Endothelial cell of umbilical vein (primary cell): ENCODE results near the gene GM2A. TPM values are rescaled to one million over a fixed set of nuclear protein-coding genes. Genes with fewer than 3 reads are reported as not detected.

Source experiments
- BruUV-seq: library from RNA; stranded (reverse); fragments of 400-500 nt; replicated peaks from 2 replicates; lab custom pipeline; 2021; lab: Mats Ljungman, UMichigan
- CTCF ChIA-PET: fragments of 300-600, 350-600 bp; sonication (Branson Sonifier 250); formaldehyde crosslinking; loops from one replicate; lab custom pipeline; 2021; ENCODE audit warnings: antibody characterized with exemption, inconsistent platforms; lab: Charles Lee
- POLR2A ChIA-PET: fragments of 300-600, 350-600 bp; sonication (Branson Sonifier 250); formaldehyde crosslinking; loops from one replicate; lab custom pipeline; 2021; ENCODE audit warnings: antibody characterized with exemption, inconsistent platforms; lab: Charles Lee
- DNase-seq: peaks from one replicate; pipeline ENCODE4 v3.0.0-alpha.2; 2011; ENCODE audit warnings: low read depth, low spot score
- FAIRE-seq: peaks from 2 replicates; lab custom pipeline; 2011; peaks lifted over from hg19 to GRCh38; lab: Jason Lieb, UNC
- H2AFZ ChIP-seq: 2 replicates; pipeline ENCODE4 v1.6.0; 2012; ENCODE audit warnings: low read depth, low read length, control low read depth, inconsistent platforms
- H3K27ac ChIP-seq: 2 replicates; pipeline ENCODE4 v1.5.1; 2011; ENCODE audit warnings: low read depth, mild to moderate bottlenecking, control low read depth, low read length, moderate library complexity; ENCODE audit not compliant: insufficient read depth
- H3K27me3 ChIP-seq, 2 experiments: 2 replicates each; pipeline versions ENCODE4 v1.6.0 to v1.6.1; 2011; ENCODE audit warnings: low read length in 2 of 2, mixed read lengths in 1 of 2; ENCODE audit not compliant: control insufficient read depth in 2 of 2, insufficient read depth in 2 of 2
- H3K36me3 ChIP-seq, 2 experiments: 2 replicates in 1 of 2; 3 replicates in 1 of 2; pipeline ENCODE4 v1.5.1; 2011; ENCODE audit warnings: low read length in 2 of 2, mild to moderate bottlenecking in 1 of 2, moderate library complexity in 1 of 2; ENCODE audit not compliant: control insufficient read depth in 2 of 2, insufficient read depth in 2 of 2; ENCODE audit errors: extremely low read depth in 1 of 2
- H3K4me1 ChIP-seq: 3 replicates; pipeline ENCODE4 v1.5.1; 2011; ENCODE audit warnings: mild to moderate bottlenecking, low read length; ENCODE audit not compliant: control insufficient read depth, insufficient read depth; ENCODE audit errors: extremely low read depth
- H3K4me2 ChIP-seq: 2 replicates; pipeline ENCODE4 v1.6.1; 2011; ENCODE audit warnings: low read length, control low read depth, mixed read lengths; ENCODE audit not compliant: insufficient read depth
- H3K4me3 ChIP-seq, 3 experiments: fragments of 200-600 bp in 1 of 3; sonication (generic), shearing (Covaris generic) in 1 of 3; replicated peaks in 1 of 3; 2 replicates each; pipeline ENCODE4 v1.5.1; 2011 to 2016; ENCODE audit warnings: control low read depth in 3 of 3, low read length in 3 of 3, mild to moderate bottlenecking in 2 of 3, inconsistent platforms in 1 of 3, low read depth in 1 of 3, moderate library complexity in 1 of 3; ENCODE audit not compliant: insufficient read depth in 1 of 3
- H3K79me2 ChIP-seq: 2 replicates; pipeline ENCODE4 v1.6.0; 2012; ENCODE audit warnings: low read length, inconsistent platforms; ENCODE audit not compliant: control insufficient read depth, insufficient read depth
- H3K9ac ChIP-seq: replicated peaks from 2 replicates; pipeline ENCODE3; 2011; ENCODE audit warnings: low read length, control low read depth; ENCODE audit not compliant: insufficient read depth; ENCODE audit errors: extremely low read depth
- H3K9me1 ChIP-seq: replicated peaks from 3 replicates; pipeline ENCODE4 v1.6.0; 2011; ENCODE audit warnings: mild to moderate bottlenecking, low read length; ENCODE audit not compliant: control insufficient read depth, insufficient read depth; ENCODE audit errors: extremely low read depth
- H3K9me3 ChIP-seq: replicated peaks from 2 replicates; pipeline ENCODE4 v1.5.1; 2012; ENCODE audit warnings: low read length, inconsistent platforms; ENCODE audit not compliant: control insufficient read depth, insufficient read depth
- H4K20me1 ChIP-seq: replicated peaks from 2 replicates; pipeline ENCODE3; 2011; ENCODE audit warnings: mild to moderate bottlenecking, low read length; ENCODE audit not compliant: control insufficient read depth, insufficient read depth; ENCODE audit errors: extremely low read depth
- EZH2 ChIP-seq: IDR thresholded peaks from 2 replicates; pipeline ENCODE4 v1.6.1; 2012; ENCODE audit warnings: borderline replicate concordance, low read depth, mild to moderate bottlenecking, moderate library complexity, low read length, inconsistent platforms; ENCODE audit not compliant: severe bottlenecking
- FOS ChIP-seq: IDR thresholded peaks from 2 replicates; pipeline ENCODE4 v1.6.1; 2011; ENCODE audit warnings: mild to moderate bottlenecking, low read length, moderate library complexity, borderline replicate concordance; ENCODE audit not compliant: insufficient read depth
- GATA2 ChIP-seq: IDR thresholded peaks from 2 replicates; pipeline ENCODE4 v1.7.0; 2011; ENCODE audit warnings: low read depth, mild to moderate bottlenecking, moderate library complexity, mixed read lengths, low read length; ENCODE audit not compliant: insufficient read length, insufficient read depth
- JUN ChIP-seq: IDR thresholded peaks from 2 replicates; pipeline ENCODE4 v1.6.1; 2011; ENCODE audit warnings: borderline replicate concordance, low read depth; ENCODE audit not compliant: insufficient read length, insufficient read depth
- MAX ChIP-seq: IDR thresholded peaks from 2 replicates; pipeline ENCODE4 v1.6.1; 2011; ENCODE audit not compliant: insufficient read depth, insufficient read length
- MYC ChIP-seq: IDR thresholded peaks from one replicate; pipeline ENCODE4 v1.6.1; 2011; ENCODE audit warnings: mild to moderate bottlenecking, low read depth, low read length
- POLR2AphosphoS5 ChIP-seq: IDR thresholded peaks from 2 replicates; pipeline ENCODE4 v1.6.1; 2012; ENCODE audit warnings: low read depth, mild to moderate bottlenecking, control low read depth, low read length, moderate library complexity; ENCODE audit not compliant: insufficient read depth
- dilution Hi-C: fragments of 300-500 bp; cut with MboI; formaldehyde crosslinking; loops from one replicate; pipeline ENCODE4 v1.15.0; 2019; ENCODE audit warnings: low sequenced_read_pairs; ENCODE audit not compliant: extremely low pct_ligation_motif_present
- intact Hi-C: fragments of 100-400 bp; cut with micrococcal nuclease; formaldehyde crosslinking; loops from one replicate; pipeline ENCODE4 v1.10.0; 2022
- polyA plus RNA-seq, 4 experiments: library from polyadenylated mRNA; depleted of rRNA in 3 of 4; stranded (reverse) in 3 of 4; unstranded in 1 of 4; fragments of >200 nt; gene quantifications; 2 replicates each; pipeline versions ENCODE4 v1.2.1 to v1.2.3, GENCODE V29; 2011 to 2012; ENCODE audit warnings: missing spikeins in 1 of 4
- total RNA-seq: library from RNA; stranded (reverse); gene quantifications from 2 replicates; pipeline ENCODE4 v1.2.3, GENCODE V29; 2021

Gene GM2A
- total and polyA plus RNA-seq, 2 donors (not counting 3 experiments of a cell fraction or from before 2014, with no cell fraction given), result 14.0 to 21.2 TPM

DNA sequence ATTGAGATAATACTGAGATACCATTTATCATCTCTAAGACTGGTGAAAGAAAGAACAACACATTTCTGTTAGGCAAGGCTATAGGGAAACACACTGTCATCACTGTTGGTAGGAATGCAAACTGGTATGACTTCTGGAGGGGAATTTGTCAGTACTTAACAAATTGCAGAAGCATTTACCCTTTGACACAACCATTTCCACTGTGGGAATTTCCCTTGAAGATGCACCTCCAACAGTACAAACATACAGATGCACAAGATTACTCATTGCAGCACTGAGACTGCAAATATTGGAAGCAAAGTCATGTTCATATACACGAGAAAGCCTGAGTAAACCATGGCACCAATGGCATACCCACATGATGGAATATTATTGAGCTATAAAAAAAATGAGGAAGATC, 17.6 kb downstream of the GM2A start:
- H3K9me3 ChIP-seq, result no peaks in the 10 kb centered on the region
- no peak for DNase-seq
- H2AFZ ChIP-seq, result no peak overlapping the region
- H3K4me2 ChIP-seq, result no peak overlapping the region
- no peak overlapping the region for H3K9ac ChIP-seq
- H3K9me1 ChIP-seq, result no peaks in the 10 kb centered on the region
- no peaks in the 10 kb centered on the region for H3K4me1 ChIP-seq
- dilution Hi-C loops (no loop called here), intact Hi-C loops (no loop called here)
- no TSS peak for BruUV-seq
- H3K4me3 ChIP-seq, result no peak overlapping the region
- CTCF ChIA-PET, result interaction anchor here (0.7 kb wide), 1 partner anchor 45 kb away, joined by 3 read pairs; no protein-coding TSS in a partner anchor
- POLR2A ChIA-PET, result no interaction called here
- no peaks in the 10 kb centered on the region for H4K20me1 ChIP-seq
- H3K79me2 ChIP-seq, result no peaks in the 10 kb centered on the region
- FAIRE-seq, result no peak
- H3K27ac ChIP-seq, result no peak overlapping the region
- TF ChIP-seq POLR2AphosphoS5, result no peak
- H3K27me3 ChIP-seq, result peaks cover 0 to 1% of the 10 kb centered on the region in 2 experiments
- peaks cover 0 to 10% of the 10 kb centered on the region in 2 experiments for H3K36me3 ChIP-seq

DNA sequence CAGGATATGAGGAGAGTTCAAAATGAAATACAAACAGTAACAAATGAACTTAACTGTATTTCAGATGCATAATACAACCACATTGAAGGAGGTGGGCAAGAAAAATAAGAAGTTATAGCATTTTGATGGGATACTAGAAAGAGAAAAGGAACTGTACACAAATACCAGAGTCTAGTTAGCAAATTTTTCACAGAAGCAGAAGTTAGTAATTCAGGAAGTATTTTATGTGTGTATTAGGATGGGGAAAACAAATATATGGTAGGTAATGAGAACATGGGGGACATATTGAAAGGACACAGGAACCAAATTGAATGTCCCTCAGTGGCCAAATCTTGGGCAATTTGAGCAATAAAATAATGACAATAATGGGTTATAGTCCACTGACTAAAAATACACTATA, 18.4 kb downstream of the GM2A start:
- intact Hi-C loops, result no loop called here
- Histone ChIP-seq H3K36me3 (peaks cover 0 to 10% of the 10 kb centered on the region in 2 experiments), H3K27me3 (peaks cover 0 to 1% of the 10 kb centered on the region in 2 experiments), H3K9me3 (no peaks in the 10 kb centered on the region), H3K9me1 (no peaks in the 10 kb centered on the region), H3K4me1 (no peaks in the 10 kb centered on the region), H3K4me3 (no peak overlapping the region), H4K20me1 (no peaks in the 10 kb centered on the region), H3K9ac (no peak overlapping the region), H3K4me2 (no peak overlapping the region), H3K27ac (no peak overlapping the region), H2AFZ (no peak overlapping the region), H3K79me2 (no peaks in the 10 kb centered on the region)
- POLR2A ChIA-PET, result no interaction called here
- no peak for TF ChIP-seq GATA2
- no peak for TF ChIP-seq EZH2
- TF ChIP-seq JUN, result no peak
- no peak for TF ChIP-seq MAX
- no peak for TF ChIP-seq MYC
- TF ChIP-seq FOS, result no peak
- TF ChIP-seq POLR2AphosphoS5, result no peak
- FAIRE-seq (no peak), DNase-seq (no peak)
- BruUV-seq, result no TSS peak
- dilution Hi-C loops, result no loop called here
- CTCF ChIA-PET, result interaction anchor here (0.7 kb wide), 1 partner anchor 45 kb away, joined by 3 read pairs; no protein-coding TSS in a partner anchor
